LHCN-M2 (cell line): ENCODE measurements around the gene THADA. TPM values are rescaled to one million over a fixed set of nuclear protein-coding genes. Genes with fewer than 3 reads are reported as not detected.
"Not testable (repeated sequence)": the region's sequence is repeated elsewhere in the genome, so short reads cannot be mapped to it uniquely, and the experiment has no call there.

Experiments
- DNase-seq: peaks from one replicate; pipeline ENCODE4 v3.0.0-alpha.2; 2012; ENCODE audit warnings: low read depth
- total RNA-seq: library from RNA; depleted of rRNA; stranded (reverse); fragments of >200 nt; gene quantifications from 2 replicates; pipeline ENCODE4 v1.2.3, GENCODE V29; 2014; rRNA removed

Gene THADA
- total RNA-seq, 1 experiment from 2014 or later: 20.2 TPM

GRCh38 chr2:43190311-43191052 lies 405.4 kb downstream of the THADA start:
- no peak for DNase-seq

GRCh38 chr2:43189861-43190260 lies 406.0 kb downstream of the THADA start:
- not testable (repeated sequence) for DNase-seq

DNA sequence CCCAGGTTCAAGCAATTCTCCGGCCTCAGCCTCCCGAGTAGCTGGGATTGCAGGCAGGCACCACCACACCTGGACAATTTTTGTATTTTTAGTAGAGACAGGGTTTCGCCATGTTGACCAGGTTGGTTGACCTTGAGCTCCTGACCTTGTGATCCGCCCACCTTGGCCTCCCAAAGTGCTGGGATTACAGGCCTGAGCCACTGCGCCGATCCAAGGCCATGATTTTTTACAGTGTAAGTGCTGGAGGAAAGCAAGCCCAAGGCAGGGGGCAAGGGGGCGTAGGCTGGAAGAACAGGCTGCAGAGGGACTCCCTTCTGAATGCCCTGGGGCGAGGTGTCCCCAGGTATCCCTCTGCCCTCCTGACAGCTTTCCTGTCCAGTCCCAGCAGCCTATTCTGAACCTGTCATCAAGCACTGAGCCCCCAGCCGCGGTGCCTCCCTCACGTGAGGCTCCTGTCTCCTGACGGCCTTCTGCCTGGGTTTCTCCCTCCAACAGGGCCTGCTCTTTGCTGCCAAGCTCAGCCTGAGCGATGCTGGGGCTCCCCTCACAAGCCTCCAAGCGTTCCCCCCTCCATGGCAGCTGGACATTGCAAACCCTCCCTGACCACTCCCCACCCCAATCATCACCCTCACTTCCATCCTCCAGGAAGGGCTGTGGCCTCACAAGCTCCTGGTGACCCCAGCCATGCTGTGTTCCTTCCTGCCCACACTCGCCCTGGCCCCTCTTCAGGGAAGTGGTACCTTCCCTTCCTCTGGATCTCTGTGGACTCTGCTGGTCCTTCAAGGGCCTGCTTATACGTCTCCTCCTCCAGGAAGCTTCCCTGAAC lies 407.1 kb downstream of the THADA start:
- DNase-seq: no peak

GRCh38 chr2:43186679-43187374 lies 409.0 kb downstream of the THADA start:
- no peak for DNase-seq

GRCh38 chr2:43186321-43186678 lies 409.5 kb downstream of the THADA start:
- no peak for DNase-seq

- peak; percentile 47 for DNase-seq
These were observed 410.7 kb downstream of the THADA start for GRCh38 chr2:43185146-43185545.

DNA sequence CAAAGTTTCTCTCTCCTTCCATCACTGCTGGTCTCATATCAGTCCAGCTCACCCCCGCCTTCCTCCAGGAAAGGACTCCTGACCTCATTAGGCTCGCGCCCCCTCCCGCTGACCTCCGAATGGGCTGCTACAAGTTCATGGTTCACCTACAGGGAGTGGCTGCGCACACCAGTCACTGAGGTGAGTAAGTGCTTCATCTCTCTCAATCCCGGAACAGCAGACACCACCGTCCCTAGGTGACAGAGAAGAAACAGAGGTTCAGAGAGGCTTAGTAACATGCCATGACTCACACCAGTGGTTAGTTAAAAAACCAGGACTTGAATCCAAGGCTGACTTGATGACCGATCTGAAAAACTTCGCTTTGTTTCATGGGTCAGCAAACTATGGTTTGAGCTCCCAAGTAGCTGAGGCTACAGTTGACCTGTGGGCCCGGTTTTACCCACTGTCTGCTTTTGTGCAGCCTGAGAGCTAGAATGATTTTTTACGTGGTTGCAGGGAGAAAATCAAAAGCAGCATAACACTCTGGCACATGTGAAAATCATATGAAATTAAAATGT lies 411.4 kb downstream of the THADA start:
- DNase-seq: peak; percentile 52

DNA sequence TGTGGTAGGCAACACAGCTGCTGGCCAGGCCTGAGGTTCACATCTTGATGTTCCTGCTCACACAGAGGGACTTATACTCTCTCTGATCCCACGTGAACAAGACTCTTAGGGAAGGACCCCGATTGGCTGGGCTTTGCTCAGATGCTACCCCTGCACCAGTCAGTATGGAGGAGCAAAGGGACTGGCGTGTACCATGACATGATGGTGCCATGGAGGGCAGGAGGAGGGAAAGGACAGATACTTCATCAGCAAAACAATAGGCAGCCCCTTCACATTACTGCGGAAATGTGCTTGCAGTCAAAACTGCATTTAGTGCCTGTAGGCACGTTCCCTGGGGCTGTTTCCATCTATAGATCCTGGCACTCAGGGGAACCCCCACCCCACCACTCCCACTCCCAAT lies 412.1 kb downstream of the THADA start:
- no peak for DNase-seq

DNA sequence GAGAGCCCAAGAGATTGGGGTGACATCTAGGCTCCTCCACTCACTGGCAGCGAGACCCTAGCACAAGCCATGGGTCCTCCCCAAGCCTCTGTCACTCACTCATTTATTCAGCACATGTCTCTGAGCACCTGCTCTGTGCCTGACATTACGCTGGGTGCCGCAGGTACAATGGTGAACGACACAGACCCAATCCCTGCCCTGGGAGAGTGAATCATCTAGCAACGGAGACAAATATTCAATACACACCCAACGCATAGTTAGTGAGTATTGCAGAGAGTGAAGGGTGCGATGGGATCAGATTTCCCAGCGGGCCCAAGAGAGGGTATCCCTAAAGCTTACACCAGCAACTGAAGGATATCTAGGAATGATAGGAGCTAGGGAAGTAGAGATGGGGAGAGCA lies 414.9 kb downstream of the THADA start:
- no peak for DNase-seq

Other genes starting within 250 kb of the THADA start
- gene PLEKHH2, start 41.2 kb upstream of the THADA start, total RNA-seq: 1.1 and 2.8 TPM in 2 replicates
- gene C1GALT1C1L, start 80.4 kb upstream of the THADA start, total RNA-seq: 0.29 TPM in 1 of 2 replicates, not detected in the other
- 20.9 and 21.8 TPM in 2 replicates for gene DYNC2LI1, start 178.0 kb upstream of the THADA start, total RNA-seq
- gene ABCG5, start 242.8 kb upstream of the THADA start, total RNA-seq: not detected in 2 replicates
- not detected in 2 replicates for gene ABCG8, start 242.9 kb upstream of the THADA start, total RNA-seq